ENCODE measurements around the gene FLYWCH2.
"Not testable (repeated sequence)": the region's sequence is repeated elsewhere in the genome, so short reads cannot be mapped to it uniquely, and the experiment has no call there.

FLYWCH2 gene

GRCh38 chr16:2884041-2884451 lies 1.0 kb downstream of the FLYWCH2 start:
- FAIRE-seq, result no peak

GRCh38 chr16:2894231-2894630 lies 11.2 kb downstream of the FLYWCH2 start:
- no peak for FAIRE-seq

DNA sequence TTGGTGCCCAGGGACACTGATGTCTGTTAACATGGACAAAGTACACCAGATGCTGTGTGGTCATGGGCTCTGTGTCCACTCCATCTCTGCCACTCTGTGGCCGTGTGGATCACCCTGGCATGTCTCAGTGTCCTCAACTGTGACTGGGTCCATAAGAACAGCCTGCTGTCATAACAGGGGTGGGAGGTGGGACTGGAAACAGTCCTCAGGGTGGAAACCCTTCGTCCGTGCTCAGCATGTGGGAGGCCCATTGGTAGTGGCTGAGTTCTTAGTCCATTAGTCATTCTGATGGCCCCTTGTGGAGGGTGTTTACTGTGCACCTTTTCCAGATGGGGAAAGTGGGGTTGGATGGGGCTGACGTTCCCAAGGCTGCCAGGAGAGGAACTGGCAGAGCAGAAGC lies 12.8 kb downstream of the FLYWCH2 start:
- FAIRE-seq, result no peak

- FAIRE-seq, result no peak
These were observed 13.5 kb downstream of the FLYWCH2 start for GRCh38 chr16:2896480-2897010.

DNA sequence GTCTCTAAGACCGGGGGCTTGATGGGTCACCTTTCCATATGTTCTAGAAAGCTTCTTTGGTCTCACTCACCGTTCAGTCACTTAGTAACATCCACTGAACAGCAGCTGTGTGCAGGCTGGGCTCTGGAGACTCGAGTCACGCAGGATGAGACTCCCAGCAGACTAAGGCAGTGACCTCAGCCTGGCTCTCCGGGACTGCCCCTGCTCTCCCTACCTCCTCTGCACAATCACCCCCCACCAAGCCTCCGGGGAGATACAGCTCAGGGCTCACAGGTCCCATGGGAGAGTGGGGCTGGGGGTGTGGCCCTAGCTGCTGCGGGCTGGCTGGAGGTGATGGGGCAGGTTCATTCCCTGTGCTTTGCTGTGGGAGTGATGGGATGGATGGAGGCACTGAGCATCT lies 14.1 kb downstream of the FLYWCH2 start:
- FAIRE-seq, result no peak

- no peak for FAIRE-seq
These were observed 16.0 kb downstream of the FLYWCH2 start for GRCh38 chr16:2898831-2899563.

DNA sequence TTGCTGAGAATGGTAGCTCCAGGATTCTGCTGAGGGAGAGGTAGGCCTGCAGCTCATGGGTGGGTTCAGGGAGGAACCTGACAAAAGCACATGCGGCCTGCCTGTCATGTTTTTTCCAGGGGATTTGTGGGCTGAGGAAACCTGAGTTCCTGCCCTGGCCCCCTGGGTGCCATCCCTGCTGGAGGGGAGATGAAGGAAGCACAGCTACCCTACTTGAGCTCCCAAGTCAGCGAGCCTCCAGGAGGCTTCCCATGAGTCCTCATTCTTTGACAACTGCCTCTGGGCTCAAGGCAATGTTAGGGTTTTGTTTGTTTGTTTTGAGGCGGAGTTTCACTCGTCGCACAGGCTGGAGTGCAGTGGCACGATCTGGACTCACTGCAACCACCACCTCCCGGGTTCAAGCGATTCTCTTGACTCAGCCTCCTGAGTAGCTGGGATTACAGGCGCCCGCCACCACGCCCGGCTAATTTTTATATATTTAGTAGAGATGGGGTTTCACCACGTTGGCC lies 16.6 kb downstream of the FLYWCH2 start:
- no peak for FAIRE-seq

DNA sequence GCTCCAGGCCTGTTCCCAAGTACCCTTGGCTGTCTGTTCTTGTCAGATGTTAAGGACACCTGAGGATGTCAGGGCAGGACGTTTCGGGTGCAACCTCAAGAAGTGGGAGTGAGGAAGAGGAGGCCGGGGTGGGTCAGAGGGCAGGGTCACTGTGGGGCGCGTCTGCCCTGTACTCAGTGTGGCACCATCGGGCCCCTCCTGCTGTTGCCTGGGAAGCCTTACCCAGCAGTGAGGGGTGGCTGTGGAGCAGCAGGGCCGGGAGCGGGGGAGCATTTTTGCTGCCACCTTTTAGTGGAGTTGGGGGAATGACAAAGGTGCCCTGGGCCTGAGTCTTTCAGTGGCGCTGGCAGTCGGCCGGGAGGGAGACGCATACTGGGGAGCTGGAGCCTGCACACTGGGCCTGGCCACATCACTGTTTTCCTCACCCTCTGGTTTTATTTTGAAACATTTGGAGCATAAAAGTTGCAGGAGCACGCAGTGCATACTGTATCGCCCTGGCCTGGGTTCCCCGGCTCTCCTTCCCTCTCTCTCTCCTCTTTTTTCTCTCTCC lies 17.6 kb downstream of the FLYWCH2 start:
- FAIRE-seq, result no peak

DNA sequence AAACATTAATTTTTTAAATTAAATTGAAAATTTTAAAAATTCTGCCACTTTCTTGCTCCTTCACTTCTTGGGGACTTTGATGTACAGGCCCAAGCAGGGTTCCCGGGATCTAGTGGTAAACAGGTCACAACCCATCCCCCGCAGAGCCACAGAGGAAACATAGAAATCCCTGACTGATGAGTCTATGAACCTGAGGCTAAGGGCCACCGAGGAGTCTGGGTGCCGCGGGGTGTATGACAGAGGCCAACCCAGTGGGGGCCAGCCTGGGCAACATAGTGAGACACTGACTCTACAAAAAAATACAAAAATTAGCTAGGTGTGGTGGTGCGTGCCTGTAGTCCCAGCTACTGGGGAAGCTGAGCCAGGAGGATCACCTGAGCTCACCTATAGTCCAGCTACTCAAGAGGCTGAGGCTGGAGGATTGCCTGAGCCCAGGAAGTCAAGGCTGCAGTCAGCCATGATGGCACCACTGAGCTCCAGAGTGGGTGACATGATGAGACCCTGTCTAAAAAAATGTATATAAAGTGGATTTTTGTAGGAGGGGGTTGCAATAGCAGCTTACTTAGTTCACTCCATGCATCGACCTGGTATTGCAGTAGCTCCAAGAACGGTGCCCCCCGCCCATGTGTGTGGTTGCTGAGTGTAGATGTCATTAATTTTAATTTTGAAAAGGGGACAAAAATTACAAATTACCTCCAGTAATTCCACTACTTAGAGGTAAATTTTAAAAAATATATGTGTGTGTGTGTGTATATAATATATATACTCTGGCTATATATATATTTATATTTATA lies 19.5 kb downstream of the FLYWCH2 start:
- no peak for FAIRE-seq

- FAIRE-seq, result no peak
These were observed 21.3 kb downstream of the FLYWCH2 start for GRCh38 chr16:2904100-2904921.

GRCh38 chr16:2904922-2905240 lies 21.9 kb downstream of the FLYWCH2 start:
- no peak for FAIRE-seq

DNA sequence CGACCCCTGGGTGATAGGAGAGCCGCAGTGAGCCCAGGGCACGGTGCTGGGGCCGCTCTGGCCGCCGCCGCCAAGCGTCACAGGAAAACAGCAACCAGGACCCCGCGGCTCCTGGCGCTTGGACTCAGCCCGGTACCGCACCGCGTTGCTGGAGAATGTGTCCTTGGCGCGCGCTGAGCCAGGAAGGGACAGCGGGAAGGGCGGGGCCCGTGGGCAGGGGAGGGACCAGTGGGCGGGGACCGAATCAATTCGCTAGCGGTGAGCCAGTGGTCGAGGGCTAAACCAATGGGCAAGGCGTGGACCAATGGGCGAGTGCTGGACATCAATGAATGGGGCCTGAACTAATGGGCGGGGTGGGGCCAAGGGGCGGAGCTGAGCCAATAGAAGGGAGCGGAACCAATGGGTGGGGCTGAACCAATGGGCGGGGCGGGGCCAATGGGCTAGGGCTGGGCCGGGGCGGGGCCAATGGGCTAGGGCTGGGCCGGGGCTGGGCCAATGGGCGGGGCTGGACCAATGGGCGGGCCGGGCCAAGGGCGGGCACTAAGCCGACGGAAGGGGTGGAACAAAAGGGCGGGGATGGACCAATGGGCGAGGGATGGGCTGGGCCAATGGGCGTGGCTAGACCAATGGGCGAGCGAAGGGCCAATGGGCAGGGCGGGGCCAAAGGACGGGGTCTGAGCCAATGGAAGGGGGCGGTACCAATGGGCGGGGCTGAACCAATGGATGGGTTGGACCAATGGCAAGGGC lies 22.4 kb downstream of the FLYWCH2 start:
- FAIRE-seq, result peak; percentile 84

DNA sequence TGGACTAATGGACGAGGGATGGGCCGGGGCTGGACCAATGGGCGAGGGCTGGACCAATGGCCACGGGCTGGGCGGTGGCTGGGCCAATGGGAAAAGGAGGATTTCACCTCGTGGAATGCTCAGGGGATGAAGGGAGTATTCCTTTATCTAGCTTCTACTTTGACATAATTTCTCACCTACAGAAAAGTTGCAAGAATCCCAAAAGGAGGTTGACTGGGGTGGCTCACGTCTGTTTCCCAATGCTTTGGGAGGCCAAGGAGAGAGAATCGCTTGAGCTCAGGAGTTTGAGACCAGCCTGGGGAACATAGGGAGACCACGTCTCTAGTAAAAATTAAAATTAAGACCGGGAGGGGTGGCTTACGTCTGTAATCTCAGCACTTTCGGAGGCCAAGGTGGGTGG lies 23.0 kb downstream of the FLYWCH2 start:
- FAIRE-seq, result no peak

- not testable (repeated sequence) for FAIRE-seq
These were observed 24.2 kb downstream of the FLYWCH2 start for GRCh38 chr16:2907084-2907753.

DNA sequence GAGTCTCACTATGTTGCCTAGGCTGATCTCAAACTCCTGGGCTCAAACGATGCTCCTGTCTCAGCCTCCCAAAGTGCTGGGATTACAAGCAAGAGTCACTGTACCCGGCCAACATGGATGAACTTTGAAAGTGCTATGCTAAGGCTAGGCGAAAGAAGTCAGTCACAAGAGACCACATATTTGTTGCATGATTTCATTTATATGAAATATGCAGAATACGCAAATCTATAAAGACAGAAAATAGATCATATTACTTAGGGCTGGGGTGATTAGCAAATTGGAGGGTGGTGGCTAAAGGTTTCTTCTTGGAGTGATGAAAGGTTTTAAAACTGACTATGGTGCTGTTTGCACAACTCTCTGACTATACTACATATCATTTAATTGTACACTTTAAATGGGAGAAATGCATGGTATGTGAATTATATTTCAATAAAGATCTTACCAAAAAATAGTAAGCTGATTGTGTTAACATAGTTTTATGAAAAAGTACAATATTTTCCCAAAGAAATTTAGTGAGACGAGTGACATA lies 27.5 kb downstream of the FLYWCH2 start:
- no peak for FAIRE-seq

- FAIRE-seq, result no peak
These were observed 28.8 kb downstream of the FLYWCH2 start, which contains the start of gene FLYWCH1 for GRCh38 chr16:2911638-2912329. Gene FLYWCH1, plus strand, starts transcription at chr16:2911931. Its CDS starts 17,755 bp downstream, at chr16:2929686.

- no peak for FAIRE-seq
These were observed 29.6 kb downstream of the FLYWCH2 start for GRCh38 chr16:2912330-2913199.

- no peak for FAIRE-seq
These were observed 30.6 kb downstream of the FLYWCH2 start for GRCh38 chr16:2913603-2914002.

DNA sequence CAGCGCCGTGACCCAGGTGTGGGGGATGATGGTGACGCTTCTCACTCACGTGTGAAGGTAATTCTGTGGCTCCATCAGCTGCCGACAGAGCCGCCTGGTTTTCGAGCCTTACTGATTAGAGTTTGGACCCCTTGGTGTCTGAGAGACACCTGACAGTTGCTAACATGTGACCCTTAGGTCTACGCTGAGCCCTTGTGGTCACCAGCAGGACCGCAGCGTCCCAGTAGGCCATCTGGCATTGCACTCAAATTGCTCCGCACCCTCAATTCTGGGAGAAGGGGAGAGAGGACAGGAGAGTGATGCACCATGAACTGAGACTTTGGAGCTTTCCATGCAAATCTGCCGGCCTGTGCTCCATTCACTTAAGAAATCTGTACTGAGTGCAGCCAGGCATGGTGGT lies 31.2 kb downstream of the FLYWCH2 start:
- FAIRE-seq, result no peak

Measured in islet of Langerhans (tissue), 1 donor.